GM21515 (cell line): ENCODE measurements around the gene SPATS2.
A peak's percentile ranks its signal among the peaks of the same experiment; 100 is the strongest.

ENCODE experiments used
- ATAC-seq: cut with Tn5 transposase; IDR thresholded peaks from one replicate; pipeline ENCODE4 v1.9.1; 2021; ENCODE audit not compliant: unreplicated experiment

Gene SPATS2

DNA sequence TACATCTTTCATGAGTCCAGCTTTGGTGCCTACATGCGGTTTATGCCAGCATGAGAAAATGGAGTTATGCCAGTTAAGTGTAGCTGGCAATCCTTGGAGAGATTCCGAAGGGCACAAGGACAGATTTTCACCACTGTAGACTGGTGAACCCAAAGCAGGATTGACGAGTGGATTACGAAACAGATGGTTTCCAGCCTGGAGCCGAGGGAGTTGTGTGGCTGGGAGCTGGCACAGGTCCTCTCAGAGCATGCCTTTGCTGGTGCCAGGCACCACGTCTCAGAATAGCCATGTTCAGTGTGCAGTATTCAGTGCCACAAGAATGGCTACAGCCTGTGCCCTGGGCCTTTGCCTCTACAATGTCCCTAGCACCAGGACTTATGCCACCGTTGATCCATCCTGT lies 184.8 kb downstream of the SPATS2 start:
- ATAC-seq: no peak

DNA sequence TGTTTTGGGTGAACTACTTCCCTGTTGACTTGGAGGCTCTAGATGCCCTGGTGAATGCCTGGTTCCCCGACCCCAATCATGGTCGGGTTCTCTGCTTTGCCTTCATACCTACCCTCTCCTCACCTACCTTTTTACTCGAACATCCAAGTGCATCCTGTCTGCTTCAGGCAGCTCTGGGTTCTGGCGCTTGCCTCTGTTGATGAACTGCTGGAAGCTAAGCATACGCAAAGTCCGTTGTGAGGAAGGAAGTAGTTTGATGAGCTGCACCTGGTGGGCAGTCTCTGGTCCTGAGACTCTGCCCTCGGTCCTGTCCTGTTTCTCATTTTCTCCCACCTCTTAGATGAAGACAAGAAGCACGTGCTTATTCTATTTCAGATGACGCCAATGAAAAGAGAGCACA lies 185.2 kb downstream of the SPATS2 start:
- ATAC-seq: no peak

DNA sequence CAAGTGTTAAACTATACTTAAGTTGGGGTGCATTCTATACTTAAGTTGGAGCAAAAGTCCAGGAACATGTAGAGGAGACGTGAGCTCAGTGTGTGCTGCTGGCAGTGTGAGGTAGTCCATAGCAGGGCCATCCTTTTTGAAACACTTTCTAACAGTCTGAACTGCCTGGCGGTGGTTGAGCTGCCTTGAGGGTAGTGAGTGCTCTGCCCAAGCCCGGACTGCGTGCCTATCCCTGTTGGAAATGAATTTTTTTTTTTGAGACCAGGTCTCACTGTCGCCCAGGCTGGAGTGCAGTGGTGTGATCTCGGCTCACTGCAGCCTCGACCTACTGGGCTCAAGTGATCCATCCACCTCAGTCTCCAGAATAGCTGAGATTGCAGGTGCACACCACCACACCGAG lies 185.6 kb downstream of the SPATS2 start:
- ATAC-seq: no peak

DNA sequence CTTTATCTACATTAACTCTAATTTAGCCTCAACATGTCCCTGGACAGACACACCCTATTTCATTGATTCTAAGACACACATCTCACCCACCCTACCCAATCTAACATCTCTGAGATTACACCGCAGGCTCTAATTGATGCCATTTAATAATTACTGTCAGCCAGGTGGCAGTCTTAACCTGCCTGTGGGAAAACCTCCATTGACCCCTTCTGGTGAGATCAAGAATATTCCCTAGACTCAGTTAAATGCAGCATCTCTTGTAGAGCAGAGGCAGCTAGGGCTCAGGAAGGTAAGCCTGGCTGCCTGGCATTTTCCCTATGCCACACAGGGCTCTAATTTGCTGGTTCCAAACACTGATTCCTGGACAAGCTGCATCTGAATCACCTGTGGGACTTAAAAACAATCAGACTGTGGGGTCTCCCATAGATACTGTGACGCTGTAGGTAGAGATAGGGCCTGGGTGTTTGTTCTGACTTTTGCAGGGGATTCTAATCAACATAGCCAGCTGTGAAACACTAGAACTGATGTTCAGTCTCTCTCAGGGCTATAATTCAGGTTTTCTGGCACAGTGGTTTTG lies 186.3 kb downstream of the SPATS2 start:
- no peak for ATAC-seq

DNA sequence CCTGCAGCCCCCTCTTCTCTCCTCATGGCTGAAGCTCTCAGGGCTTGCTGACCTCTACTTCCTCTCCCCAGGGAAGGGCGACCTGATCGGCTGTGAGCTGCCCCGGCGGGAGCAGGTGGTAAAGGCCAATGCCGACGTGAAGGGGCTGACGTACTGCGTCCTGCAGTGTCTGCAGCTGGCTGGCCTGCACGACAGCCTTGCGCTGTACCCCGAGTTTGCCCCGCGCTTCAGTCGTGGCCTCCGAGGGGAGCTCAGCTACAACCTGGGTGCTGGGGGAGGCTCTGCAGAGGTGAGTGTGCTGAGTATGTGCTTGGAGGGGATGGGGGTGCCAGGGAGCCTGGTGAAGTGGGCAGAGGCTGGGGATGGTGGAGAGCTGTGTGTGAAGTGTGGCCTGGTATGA lies 187.0 kb downstream of the SPATS2 start:
- ATAC-seq: no peak

DNA sequence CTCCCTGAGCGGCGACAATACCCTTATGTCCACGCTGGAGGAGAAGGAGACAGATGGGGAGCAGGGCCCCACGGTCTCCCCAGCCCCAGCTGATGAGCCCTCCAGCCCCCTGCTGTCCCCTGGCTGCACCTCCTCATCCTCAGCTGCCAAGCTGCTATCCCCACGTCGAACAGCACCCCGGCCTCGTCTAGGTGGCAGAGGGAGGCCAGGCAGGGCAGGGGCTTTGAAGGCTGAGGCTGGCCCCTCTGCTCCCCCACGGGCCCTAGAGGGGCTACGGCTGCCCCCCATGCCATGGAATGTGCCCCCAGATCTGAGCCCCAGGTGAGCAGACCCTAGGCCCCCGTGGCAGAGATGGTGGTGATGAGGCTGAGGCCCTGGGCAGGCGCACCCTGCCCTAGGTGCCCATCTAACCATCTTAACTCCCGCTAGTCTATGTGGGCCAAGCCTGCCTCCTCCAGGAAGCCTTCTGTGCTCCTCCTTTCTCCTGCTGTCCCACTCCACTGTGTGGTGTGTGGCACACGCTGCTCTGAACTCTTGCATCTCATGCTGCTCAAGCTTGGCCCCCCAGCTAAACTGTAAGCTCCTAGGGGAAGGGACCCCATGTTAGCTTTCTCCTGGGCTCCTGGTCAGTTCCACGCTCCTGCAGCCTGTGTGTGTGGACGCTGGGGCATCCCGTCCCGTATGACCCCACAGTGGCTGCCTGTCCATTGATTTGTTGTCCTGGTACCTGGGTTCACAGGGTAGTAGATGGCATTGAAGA lies 188.5 kb downstream of the SPATS2 start:
- no peak for ATAC-seq

DNA sequence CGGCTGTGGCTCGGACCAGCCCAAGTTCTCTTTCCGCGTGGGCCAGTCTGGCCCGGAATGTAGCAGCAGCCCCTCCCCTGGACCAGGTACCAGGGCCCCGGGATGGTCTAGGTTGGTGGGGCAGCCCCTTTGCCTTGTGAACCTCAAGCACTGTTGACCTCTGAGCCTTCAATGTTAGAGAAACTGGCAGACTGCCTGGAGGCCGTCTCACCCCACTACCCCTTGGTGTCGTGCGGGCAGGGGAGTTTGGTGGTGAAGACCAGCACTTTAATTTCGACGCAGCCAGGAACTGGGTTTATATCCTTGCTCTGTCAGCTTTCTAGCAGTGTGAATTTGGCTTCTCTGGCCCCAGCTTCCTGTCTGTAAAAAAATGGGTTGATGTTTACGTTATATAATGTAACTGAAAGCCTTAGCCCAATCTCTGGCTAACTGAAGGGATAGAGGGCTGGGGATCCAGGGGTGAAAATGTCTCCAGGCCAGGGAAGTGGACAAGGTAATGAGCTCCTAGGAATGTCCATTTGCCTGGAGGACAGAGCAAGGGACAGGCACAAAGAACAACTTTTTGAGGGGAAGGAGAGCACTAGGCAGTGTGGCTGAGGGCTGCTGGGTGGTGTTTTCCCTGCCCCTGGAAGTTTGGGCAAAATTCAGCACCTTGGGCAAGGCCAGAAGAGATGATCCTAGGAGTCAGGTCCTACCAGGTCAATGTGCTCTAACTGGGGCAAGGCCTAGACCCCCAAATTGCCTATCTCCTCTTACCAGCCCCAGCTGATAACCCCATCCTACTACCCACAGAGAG lies 189.3 kb downstream of the SPATS2 start:
- no peak for ATAC-seq

DNA sequence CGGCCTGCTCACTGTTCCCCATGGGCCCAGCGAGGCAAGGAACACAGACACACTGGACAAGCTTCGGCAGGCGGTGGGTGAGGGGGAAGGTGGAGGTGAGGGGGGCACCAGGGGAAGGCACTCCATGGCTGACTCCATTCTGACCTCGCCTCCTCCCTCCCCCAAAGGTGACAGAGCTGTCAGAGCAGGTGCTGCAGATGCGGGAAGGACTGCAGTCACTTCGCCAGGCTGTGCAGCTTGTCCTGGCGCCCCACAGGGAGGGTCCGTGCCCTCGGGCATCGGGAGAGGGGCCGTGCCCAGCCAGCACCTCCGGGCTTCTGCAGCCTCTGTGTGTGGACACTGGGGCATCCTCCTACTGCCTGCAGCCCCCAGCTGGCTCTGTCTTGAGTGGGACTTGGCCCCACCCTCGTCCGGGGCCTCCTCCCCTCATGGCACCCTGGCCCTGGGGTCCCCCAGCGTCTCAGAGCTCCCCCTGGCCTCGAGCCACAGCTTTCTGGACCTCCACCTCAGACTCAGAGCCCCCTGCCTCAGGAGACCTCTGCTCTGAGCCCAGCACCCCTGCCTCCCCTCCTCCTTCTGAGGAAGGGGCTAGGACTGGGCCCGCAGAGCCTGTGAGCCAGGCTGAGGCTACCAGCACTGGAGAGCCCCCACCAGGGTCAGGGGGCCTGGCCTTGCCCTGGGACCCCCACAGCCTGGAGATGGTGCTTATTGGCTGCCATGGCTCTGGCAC lies 190.1 kb downstream of the SPATS2 start:
- ATAC-seq: no peak

DNA sequence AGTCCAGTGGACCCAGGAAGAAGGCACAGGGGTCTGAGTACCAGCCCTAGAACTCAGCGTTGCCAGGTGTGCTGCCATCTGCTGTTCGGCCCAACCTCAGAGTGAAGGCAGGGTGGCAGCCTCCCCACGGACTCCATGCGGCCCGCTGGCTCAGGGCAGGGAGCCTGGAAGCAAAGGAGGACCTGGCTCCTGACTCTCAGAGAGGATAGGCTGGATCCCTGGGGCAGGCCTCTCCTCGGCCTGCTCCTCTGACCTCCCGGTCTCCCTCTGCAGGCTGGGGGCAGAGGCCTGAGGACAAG lies 190.6 kb downstream of the SPATS2 start:
- ATAC-seq: no peak

DNA sequence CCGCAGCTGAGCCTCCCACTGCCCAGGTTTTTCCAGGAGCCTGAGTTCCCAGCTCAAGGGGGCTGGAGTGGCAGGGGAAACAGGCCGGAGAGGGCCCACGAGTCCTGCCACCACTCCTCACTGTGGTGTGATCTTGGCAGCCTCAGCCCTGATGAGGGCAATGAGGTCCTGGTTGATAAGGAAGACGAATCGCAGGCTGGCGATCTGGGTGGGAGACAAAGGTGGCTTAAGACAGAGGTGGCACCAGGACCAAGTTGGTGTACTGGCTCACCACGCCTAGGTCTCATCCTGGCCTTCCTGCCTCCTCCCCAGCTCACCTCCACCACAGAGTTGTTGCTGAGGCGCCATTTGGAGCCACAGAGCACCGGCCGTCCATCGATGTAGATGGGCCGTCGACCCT lies 191.3 kb downstream of the SPATS2 start:
- no peak for ATAC-seq

DNA sequence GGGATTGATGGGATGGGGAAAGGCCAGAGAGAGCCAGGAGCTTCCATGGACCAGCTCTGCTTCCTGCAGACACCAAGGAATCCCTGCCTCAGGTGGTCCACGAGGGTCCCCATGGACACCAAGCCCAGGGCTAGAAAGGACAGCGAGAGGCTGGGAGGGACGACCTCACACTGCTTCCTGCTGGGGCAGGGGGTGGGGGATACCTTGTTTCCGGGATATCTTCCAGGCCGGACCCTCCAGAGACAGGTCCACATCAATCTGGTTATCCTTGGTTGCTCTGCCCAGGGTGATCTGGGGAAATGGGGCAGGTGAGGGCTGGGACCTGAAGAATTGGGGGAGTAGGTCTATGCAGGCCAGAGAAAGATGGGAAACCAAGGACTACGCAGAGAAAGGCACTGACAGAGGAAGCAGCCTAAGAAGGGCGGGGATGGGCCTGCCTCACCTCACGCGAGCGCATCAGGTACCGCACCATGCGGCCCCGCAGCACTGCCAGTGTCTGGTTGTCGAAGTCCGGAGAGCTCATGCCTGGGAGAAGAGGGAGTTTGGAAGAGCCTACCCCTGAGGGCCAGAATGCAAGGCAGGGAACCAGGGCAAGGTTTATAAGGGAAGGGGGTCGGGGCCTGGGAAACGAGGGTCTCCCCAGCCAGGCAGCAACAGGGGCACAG lies 191.9 kb downstream of the SPATS2 start:
- no peak for ATAC-seq

DNA sequence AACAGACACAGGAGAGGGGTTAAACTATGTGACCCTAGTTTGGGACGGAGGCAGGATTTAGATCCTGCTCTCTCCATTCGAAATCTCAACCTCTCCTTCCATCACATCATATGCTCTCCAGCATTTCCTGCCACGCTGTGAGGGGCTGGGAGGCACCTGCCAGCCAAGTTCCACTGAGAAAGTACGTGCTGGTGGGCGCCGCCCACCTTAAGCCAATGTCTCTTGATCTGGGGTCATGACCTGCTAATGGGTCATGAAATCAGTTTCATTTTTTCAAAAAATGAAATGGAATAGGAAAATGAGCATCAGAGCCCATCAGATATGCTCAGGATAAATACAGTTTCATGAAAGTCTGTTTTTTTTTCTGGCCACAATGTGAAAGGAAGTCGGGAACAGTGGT lies 193.4 kb downstream of the SPATS2 start:
- ATAC-seq: no peak

DNA sequence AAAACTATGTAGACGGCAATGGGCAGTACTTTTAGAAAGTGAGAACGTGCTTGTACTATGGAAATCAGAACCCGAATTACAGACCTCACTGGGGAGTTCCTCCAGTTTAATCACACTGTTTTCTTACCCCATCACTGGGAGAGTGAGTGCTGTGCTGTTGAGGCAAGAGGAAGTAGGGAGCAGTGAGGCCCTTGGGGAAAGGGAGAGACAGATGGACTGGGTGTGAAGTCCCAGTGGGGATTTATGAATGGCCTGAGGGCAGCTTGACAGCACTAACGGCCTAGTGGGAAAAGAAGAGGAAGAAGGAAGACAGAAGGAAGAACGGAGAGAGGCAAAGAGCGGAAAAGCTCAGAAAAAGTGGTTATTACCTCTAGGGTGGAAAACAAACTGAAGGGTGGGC lies 195.0 kb downstream of the SPATS2 start:
- ATAC-seq: no peak

DNA sequence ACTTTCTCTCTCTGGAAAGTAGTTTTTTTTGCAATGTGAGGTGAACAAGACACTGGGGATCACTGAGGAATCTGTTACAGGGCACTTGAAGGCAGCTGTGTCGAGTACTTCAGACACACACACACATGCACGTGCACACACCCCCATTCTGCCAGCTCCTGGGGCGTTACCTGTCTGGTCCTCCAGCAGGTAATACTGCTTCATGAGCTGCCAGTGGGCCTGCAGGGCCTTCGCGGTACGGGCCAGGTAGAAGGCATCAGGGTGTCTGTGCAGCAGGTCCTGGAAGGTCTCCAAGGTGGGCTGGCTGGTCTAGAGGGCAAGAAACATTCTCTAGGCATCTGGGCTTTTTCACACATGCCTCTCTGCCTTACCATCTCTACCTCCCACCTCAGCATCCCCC lies 195.6 kb downstream of the SPATS2 start:
- ATAC-seq: no peak

DNA sequence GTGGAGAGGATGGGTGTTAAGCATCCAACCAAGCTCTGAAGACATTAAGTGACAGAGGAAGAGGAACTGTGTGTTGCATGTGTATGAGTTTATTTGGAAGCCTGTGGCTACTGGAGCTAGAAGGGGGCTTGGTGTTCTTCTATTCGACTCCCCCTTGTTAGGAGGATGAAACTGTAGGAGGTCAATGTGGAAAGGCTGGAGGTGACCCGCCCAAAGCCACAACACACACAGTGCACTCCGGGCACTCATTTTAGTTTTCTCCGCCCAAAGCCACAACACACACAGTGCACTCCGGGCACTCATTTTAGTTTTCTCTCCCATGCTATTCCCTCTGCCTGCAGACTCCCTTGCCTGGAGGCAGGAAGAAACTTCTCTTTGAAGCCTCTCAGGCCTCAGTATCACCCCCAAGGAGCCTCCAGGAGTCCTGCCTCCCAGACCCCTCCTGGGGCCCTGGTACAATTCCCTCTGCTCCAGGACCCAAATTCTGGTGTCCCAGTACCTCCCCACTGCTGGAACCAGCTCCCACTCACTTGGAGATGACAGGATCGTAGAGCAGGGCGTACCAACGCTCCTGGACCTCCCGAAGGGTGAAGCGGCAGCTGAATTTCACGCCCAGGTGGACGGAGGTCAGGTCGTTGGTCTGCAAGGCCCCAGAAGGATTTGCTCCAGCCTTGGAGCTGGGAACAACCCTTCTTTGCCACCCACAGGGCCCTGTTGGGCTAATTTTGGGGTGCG lies 196.9 kb downstream of the SPATS2 start:
- ATAC-seq: no peak

DNA sequence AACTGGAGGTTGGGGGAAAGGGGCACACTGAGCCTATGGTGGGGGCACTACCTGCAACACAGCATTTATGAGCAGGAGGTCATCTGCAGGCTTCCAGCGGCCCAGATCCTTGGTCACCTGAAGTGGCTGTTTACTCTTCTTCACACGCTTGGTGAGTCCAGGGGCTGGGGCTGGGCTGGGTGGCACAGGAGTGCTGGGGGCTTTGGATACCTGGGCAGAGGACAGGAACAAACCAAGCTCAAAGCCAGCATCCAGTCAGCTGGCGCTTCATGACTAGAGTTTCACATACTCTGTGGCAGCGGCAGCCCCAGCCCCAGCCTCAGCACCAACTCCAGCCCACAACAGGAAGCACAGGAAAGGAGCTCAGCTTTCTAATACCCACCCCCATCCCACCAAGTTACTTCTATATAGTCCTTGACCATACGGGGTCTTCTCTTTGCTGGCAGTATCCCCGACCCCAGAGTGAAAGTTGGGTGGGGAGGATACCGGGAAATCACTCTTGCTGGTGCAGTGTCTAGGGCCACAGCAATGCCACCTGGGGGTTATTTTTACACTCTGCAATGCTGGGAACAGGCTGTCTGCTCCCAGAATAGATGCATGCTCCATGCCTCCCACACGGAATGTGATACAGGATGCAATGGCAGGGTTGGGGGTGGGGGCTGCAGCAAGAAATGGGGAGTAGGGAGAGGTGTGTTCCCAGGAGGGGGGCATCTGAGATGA lies 197.6 kb downstream of the SPATS2 start:
- ATAC-seq: no peak

DNA sequence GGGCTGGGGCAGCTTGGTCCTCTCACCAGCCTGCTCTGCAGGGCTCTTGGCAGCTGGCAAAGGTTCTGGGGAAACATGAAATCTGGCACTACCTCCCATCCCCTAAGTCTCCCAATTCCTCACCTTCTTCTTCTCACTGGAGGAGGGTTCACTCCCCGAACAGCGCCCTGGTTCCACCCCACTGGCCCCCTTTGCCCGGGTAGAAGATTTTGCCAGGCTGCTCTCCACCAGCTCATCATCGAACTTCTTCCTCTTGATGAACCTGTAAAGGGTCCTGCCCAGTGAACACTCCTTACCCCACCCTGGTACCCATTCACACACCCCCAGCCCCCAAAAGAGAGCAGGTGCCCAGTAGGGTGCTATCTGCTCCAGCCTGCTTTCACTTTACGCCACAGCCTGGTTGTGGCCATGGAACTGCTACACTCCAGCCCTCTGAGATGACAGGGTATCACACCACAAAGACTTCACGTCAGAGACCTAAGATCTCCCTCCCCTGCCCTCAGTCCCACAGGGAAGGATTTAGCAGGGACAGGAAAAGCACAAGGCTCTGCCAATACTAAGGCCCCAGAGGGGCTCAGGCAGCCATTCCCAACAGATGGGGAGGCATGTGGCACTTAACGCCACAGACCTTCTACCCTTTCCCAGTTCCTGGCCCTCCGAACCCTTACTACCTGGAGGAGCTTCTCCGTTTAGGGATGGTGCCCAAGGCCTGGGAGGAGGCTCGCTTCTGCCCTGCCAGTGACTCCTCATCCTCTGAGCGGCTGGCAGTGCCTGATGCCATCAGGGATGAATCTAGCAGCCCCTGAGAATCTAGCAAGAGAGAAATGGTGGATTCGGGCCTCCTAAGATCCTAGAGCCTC lies 198.4 kb downstream of the SPATS2 start:
- no peak for ATAC-seq

DNA sequence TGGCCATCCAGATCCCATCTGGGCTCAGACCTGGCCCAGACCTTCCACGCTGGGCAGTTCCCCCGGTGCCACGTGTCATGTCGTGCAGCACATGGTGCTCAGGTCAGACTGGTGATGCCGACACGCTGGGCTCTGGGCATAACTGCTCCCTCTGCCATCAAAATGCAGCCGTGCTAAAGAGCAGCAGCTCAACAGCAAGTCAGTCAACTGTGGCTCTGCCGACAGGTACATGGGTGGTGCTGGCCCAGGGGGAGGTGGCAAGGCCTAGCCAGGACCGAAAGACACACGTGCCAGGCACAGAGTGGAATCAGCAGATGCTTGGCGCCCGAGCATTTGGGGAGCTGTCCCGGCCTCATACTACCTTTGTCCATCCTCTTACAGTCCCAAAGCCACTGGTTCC lies 199.1 kb downstream of the SPATS2 start:
- no peak for ATAC-seq

DNA sequence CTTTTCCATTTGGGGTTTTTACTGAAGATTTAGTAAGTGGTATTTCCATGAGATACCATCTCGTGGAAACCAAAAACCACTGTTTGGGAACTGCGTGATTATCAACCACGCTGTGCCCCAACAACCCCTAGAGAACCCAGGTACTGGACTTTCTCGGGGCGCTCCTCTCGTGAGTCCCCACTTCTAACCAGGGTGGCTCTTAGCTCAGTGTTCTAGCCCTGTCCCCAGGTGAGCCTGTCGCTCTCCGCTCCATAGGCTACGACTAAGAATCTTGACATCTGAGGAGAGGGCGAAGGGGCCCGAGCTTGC lies 200.0 kb downstream of the SPATS2 start:
- ATAC-seq: peak; percentile 15
